HG02840 (cell line): Measurements from ENCODE around the gene NLRP4.
"Not testable (repeated sequence)": the region's sequence is repeated elsewhere in the genome, so short reads cannot be mapped to it uniquely, and the experiment has no call there.

Experiments used
- ATAC-seq: cut with Tn5 transposase; IDR thresholded peaks from one replicate; pipeline ENCODE4 v1.9.1; 2021; ENCODE audit warnings: mild to moderate bottlenecking, moderate library complexity, moderate number of reproducible peaks; ENCODE audit not compliant: unreplicated experiment, low FRiP score

Gene NLRP4

DNA sequence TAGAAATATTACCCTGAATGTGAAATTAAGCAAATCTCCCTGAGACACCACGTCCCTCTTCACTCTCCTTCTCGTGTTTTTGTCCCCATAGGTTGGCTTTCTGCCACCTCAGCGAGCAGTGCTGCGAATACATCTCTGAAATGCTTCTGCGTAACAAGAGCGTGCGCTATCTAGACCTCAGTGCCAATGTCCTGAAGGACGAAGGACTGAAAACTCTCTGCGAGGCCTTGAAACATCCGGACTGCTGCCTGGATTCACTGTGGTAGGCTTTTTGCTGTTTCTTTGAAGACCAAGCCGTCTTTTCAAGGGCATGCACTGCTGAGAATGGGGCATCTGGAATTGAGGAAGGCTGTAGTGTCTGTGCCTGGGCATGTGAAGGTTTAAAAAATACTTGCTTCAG is 34.4 kb downstream of the NLRP4 start:
- no peak for ATAC-seq

DNA sequence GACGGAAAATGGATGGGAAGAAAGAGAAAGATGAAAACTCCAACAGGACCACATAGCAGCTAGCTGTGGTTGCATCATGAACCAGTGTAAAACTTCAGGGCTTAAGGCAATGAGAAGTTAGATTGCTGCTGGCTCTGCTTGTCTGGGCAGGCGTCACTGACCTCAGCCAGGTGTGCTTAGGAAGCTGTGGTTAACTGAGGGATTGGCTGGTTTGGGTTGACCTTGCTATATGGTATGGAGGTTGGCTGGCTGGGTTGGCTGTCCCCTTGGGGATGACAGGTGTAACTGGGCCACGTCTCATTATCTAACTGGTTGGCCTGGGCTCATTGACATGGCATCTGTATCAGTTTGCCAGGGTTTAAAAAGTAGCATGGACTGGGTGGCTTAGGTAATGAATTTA is 40.9 kb downstream of the NLRP4 start:
- ATAC-seq: no peak

DNA sequence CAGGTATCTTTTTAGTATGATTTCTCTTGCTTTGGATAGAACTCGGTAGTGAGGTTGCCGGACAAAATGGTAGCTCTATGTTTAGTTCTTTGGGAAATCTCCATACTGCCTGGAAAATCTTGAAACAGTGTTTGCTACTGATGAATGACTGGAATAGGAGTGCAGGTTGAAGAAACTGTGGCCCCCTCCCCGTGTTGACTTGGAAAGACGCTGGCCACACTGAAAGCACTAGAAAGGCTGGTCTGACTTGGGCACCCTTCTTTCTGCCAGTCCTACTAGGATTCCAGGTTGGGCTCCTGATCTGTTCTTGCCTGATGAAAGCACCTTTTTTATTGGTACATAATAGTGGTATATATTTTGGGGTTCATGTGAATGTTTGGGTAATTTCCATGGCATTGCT is 46.3 kb downstream of the NLRP4 start:
- no peak for ATAC-seq

DNA sequence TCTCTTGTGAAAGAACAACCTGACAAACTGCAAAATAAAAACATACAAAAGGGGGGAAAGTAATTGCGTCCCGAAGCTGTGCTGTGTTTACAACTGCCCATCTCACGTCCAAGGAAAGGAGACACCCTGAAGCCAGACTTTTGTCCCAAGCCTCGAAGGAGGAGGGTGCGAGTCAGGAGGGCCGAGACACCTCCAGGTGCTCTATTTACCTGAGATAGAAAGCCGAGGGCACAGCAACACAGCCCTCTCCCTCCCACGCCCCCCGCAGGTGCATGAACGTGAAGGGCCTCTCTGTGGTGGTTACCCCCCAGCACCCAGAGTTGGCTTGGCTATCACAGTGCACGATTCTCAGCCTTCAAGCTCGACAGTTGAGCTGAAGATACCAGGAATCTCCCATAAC is 62.6 kb downstream of the NLRP4 start:
- no peak for ATAC-seq

DNA sequence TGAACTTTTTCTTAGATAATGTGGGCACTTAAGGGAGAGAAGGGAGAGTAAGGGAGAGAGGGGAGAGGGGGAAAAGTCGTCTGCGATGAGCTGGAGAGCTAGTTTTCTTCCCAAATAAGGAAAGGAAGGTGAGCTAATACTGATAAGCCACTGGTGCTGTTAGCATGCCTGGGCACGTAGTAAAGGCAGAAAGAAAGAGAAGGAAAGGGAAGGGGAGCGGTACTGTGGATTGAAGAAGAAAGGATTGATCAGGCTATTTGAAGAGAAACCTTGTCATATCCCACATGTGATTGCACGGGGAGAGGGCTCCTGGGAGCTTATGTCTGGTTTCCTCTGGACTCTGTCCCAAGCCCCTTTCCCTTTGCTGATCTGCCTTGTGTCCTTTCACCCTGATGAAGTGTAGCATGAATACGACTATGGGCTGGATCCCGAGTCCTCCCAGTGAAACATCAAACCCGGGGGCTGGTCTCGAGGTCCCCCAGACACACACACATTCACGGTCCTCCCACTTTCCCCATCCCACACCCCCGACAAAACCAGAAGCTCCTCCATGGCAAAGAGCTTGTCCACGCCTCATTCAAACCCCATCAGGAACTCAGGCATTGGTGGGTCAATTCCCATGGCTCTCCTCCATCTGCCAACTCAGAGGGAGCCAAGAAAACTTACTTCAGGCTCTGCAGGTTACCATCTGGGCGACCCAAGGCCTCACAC is 65.2 kb downstream of the NLRP4 start:
- no peak for ATAC-seq

DNA sequence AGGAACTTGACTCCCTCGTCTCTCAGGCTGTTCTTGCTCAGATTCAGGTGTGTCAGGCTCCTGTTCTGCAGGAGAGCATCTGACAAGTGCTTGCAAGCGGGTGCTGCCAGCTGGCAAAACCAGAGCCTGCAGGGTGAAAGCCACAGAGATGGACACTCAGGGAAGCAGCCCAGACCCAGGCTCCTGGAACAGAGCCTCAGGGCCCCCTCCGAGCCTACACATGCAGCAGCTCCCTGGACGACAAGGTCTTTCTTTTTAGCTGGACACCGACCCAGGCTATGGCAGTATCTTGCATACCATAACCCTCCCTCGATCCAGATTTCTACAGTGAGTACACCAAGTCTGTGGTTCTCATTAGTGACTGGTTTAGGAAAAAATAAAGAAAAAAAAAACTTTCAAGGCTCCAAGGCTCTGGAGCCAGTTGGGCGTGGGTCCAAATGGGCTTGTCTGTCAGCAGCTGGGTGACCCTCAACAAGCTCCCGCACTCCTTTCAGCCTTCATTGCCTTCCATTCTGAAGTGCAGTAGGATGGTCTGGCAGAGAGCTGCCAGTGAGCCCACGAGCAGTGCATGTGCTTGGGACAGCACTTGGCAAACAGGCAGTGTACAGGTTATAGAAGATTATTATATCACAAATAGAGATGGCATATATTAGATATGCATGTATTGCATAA is 65.9 kb downstream of the NLRP4 start:
- ATAC-seq: no peak

DNA sequence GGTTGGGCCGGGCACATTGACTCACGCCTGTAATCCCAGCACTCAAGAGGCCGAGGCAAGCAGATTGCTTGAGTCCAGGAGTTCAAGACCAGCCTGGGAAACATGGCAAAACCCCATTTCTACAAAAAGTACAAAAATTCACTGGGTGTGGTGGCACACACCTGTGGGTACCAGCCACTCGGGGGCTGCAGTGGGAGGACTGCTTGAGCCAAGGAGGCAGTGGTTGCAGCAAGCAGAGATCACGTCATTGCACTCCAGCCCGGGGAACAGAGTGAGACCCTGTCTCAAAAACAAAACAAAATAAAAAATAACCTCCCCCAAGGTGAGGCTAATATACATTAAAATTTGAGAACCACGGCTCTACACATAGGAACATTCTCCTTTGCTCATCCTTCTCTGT is 70.9 kb downstream of the NLRP4 start:
- ATAC-seq: no peak

DNA sequence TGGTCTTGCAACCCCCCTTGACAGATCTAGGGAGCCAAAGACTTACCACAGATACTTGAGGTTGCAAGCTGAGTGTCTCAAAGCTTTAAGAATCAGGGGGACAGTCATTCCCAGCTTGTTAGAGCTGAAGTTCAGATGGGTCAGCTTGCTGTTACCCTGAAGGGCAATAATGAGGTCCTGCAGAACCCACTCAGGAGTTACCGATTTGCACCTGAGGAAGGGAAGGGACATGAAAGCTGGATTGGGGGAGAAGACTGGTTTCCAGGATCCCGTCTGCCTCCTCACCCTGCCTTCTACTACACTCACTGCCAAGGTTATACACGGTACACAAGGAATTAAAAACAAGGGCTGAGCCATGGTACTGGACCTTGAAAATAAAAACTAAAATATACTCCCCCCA is 71.4 kb downstream of the NLRP4 start:
- ATAC-seq: no peak

DNA sequence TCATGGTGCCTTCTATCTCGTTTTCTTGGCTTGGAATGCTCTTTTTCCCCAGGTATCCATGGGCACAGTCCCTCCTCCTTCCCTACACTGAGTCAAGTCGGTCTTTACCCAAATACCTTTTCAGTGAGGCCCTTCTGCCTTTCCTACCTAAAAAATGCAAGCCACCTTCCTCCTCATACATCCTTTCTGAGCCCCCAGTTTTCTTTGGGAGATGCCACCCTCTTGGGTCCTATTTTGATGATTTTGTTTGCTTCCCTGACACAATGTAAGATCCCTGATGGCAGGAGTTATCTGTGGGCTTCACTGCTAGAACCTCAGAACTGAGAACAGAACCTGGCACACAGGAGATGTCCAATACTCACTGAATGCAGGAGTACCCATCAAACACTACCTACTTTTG is 73.5 kb downstream of the NLRP4 start:
- no peak for ATAC-seq

DNA sequence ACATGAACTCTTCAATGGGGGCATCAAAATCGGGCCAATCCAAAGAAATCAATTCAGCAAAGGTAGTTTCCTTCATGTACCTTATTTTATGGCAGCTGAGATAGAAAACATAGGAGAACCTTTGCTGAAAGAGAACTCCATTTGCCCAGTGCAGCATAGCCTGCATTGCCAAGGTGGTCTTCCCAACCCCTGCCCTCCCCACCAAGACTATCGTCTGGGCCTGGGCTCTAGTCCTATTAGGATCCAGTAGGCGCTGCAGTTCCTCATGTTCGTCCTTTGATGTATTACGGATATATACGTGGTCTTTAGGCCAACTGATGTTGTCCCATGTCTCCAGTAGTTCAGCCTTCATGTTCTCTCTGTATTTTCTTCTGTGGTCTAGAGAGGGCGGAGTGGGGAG is 76.6 kb downstream of the NLRP4 start:
- no peak for ATAC-seq

DNA sequence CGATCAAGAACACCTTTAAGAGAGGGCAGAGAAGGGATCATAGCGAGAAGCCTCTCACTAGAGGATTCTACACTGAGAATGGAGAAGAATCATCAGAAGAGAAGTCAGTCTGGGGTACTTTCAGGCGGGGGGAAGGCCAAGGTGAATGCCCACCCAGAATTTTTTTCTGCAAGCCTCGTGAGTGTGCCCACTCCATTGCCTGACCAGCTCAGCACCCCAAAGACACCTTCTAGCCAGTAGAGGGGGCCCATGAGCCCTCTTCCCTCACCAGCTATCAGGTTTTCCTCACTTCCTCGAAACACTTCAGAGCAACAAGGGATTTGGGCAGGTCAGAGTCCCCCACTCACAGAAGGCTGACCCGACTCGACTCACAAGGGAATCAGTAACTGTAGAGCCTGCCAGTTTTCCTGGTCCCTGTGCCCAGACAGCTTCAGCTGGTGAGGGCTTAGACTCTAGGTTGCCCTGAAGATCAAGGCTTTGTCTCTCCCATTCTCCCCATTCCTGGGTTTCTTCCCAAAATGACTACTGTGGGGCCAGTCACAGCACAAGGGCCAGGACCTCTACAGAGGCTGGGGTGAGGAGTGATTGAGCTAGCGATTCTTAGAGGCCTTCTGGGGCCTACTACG is 77.4 kb downstream of the NLRP4 start:
- no peak for ATAC-seq

DNA sequence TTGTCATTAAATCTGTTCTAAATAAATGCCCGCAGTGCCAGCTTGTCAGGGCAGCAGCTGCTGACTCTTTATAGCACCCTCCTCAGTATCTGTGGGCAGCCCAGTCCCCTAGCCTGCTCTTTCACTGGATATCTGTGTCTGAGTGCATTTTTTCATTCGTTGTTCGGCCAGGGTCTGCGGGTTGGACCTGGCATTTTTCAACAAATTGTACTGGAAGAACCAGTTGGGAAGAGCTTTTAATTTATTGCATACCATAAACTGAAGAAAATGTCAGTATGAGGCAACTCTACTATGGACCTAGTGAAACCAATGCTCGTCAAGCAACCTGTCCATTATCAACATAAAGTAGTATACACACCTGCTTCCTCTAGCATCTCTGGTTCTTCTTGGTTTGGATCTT is 87.2 kb downstream of the NLRP4 start:
- no peak for ATAC-seq

DNA sequence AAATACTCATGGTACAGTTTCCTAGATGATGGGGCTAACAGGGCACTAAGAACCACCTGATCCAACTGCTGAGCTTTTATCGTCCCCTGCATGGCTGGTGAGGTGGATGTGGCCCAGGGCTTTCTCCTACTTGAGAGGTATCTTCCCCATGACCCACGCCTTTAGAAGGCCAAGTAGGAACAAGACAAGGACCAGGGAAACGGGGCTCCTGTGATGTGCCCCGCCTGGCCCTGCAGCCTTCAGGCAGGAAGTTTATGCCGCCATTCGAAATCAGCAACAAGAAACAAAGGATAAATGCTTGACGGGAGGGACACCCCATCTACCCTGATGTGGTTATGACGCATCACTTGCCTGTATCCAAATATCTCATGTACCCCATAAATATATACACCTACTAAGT is 91.7 kb downstream of the NLRP4 start:
- no peak for ATAC-seq

DNA sequence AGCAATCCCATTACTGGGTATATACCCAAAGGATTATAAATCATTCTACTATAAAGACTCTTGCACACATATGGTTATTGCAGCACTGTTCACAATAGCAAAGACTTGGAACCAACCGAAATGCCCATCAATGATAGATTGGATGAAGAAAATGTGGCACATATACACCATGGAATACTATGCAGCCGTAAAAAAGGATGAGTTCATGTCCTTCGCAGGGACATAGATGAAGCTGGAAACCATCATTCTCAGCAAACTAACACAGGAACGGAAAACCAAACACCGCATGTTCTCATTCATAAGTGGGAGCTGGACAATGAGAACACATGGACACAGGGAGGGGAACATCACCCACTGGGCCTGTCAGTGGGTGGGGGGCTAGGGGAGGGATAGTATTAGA is 92.9 kb downstream of the NLRP4 start:
- not testable (repeated sequence) for ATAC-seq

DNA sequence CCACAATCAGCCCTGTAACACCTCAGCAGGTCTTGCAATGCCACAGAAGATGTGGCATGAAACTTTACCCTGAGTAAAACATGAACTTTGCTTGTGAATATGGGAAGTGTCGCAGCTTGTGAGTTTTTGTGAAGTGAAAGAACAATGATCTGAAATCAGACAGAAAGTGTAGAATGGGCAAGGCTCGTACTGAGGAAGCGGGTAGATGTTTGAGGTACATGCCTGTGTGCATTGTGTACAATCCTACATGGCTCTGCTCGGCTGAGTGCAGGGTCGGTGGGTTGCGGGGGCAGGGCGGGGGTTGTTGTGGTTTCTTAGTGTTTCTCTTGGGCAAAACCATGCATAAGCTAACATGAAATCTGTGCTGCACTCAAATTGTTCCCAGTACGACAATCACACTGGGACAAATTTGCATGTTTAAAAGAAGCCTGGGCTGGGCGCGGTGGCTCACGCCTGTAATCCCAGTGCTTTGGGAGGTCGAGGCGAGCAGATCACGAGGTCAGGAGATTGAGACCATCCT is 94.7 kb downstream of the NLRP4 start:
- no peak for ATAC-seq
